ENCODE data around the gene ZDHHC14.
"Not testable (repeated sequence)": the region's sequence is repeated elsewhere in the genome, so short reads cannot be mapped to it uniquely, and the experiment has no call there.

ZDHHC14 gene

GRCh38 chr6:157675831-157676230, 294.8 kb downstream of the ZDHHC14 start:
- no peak for DNase-seq

DNA sequence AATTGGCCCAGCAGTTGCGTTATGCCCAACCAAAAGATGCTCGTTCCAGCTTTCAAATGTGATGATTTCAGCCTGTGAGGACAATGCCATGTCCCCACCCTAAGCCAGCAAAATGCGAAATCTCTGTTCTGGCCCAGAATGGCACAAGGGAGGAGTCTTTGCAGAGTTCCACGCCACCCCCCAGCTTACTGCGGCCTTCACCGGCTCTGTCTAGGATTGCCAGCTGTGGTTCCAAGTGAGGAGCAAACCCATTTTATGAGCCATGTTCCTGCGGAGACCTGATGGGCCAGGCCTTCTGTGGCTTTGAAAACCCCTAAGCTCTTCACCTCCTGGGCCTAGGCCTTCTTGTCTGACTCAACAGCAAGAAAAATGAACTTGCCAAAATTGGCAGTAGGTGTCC, 295.3 kb downstream of the ZDHHC14 start:
- DNase-seq, result no peak

DNA sequence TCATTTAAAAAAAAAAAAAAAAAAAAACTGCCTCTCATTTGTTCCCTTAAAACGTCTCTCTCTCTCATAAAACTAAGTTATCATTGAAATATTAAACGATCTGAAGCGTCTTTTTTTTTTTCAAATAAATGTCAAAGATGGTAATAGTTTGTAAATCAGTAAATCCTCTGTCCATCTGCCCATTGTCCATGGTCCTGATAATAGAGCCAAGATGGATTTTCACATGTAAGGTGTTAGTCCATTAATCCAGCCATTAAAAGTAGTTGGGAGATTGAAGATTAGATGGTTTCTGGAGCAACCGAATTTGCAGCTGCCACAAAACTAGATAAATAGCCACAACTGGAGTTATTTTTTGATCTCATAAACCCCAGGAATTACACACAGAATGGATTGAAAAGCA, 296.2 kb downstream of the ZDHHC14 start:
- DNase-seq, result no peak

- DNase-seq, result no peak
Measured at GRCh38 chr6:157679605-157680580, 298.9 kb downstream of the ZDHHC14 start.

GRCh38 chr6:157681041-157681650, 300.2 kb downstream of the ZDHHC14 start:
- DNase-seq, result no peak

DNA sequence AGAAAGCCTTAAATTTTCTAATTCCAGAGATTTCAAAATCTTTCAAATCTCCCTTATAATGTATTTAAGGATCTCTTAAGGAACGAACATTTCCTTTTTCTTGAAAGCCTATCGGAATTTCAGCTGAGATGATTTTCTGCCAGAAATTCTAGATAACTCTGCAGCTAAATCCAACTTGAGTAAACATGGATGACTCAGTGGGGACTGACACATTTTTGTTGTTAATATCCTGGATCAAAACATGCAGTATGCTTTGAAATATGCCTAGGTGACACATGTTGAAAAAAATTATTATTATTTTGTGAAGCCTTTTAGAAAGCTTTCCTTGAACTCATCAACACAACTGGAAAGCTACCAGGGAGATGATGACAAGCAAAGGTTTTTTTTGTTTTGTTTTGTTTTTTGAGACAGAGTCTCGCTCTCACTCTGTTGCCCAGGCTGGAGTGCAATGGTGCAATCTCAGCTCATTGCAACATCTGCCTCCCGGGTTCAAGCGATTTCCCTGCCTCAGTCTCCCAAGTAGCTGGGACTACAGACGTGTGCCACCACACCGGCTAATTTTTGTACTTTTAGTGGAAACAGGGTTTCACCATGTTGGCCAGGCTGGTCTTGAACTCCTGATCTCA, 302.0 kb downstream of the ZDHHC14 start:
- no peak for DNase-seq

GRCh38 chr6:157683707-157684106, 302.7 kb downstream of the ZDHHC14 start:
- DNase-seq, result no peak

DNA sequence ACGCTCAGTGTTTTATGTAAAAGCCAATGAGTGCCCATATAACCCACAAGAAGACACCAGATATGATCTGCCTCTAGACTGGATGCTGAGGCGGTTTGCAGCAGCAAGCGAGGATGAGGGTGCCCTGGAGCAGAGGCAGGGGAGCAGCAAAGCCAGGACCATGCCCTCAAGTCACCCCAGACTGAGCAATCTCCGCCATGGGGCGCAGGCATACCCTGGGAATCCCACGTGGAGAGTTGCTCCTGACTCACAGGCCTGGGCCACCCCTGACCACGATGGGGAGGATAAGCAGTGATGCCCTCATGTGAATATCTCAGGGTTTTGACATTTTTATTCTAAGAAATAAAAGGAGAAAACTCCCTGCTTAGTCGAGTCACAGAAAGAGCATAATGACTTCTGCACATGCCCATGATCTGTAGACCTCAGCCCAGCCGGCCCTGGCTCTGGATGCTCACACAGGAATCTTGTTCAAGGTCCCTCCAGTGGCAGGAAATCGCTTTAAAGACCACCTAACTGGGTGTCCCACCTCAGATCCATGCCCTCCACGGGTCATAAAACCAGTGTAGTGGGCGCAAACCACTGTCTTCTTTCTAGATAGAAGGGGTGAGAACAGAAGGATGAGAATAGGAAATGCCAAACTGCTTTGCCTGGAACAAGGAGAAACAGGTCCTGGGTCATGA, 303.8 kb downstream of the ZDHHC14 start:
- DNase-seq, result no peak

GRCh38 chr6:157685596-157686280, 304.7 kb downstream of the ZDHHC14 start:
- no peak for DNase-seq

GRCh38 chr6:157688275-157688959, 307.4 kb downstream of the ZDHHC14 start:
- no peak for DNase-seq

GRCh38 chr6:157688960-157689599, 308.1 kb downstream of the ZDHHC14 start:
- DNase-seq, result no peak

DNA sequence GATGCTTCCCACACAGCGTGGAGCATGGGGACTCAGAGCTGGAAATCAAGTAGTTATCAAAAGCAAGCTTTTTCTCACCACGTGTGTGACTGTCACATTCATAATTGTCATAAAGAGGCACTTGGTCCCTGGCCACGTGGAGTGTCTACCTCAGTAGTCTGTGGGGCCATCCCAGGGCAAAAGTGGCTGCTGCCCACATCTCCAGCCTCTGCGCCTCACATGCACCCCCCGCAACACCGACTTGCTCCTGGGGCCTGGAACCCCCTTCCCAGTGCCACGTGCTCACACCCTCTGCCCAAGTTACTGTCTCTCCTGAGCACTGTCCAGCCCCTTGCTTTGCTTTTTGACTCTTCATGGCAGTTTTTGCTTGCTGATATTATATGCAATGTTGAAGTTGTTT, 308.9 kb downstream of the ZDHHC14 start:
- no peak for DNase-seq

- no peak for DNase-seq
Measured at GRCh38 chr6:157690441-157691210, 309.6 kb downstream of the ZDHHC14 start.

GRCh38 chr6:157691621-157692020, 310.6 kb downstream of the ZDHHC14 start:
- DNase-seq, result not testable (repeated sequence)

GRCh38 chr6:157693867-157694266, 312.9 kb downstream of the ZDHHC14 start:
- DNase-seq, result no peak

DNA sequence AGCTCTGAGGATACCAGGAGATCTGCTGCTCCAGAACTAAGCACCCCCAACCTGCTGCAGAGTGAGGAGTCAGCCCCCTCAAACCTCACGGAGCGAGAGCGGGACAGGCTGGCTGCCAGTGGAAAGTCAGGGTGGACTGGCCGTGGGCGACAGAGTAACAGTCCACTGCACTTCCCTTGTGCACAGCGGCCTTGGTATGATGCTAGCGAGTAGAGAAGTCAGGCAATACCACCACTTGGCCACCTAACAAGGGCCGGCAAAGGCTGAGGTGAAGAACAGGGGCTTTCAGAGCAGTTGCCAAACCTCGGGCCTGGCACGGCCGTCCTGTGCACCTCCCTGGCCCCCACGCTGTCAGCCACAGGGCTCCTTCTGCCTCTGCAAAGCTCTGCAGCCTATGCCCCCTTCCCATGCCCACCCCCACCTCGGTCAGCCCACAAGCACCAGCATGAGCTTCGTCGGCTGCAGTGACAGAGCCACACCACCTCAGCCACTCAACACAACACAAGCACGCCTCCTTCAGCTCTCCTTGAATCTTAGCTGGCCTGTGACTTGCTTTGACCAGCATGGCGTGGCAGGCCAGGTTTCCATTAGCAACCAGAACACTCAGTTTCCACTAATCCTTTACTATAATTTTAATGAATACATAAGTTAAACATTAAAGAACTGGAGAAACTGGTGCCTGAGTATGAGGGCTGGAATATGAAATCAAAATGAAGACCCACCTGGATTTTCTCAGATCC, 314.5 kb downstream of the ZDHHC14 start:
- no peak for DNase-seq

GRCh38 chr6:157699777-157700636, 319.0 kb downstream of the ZDHHC14 start:
- DNase-seq, result no peak

- not testable (repeated sequence) for DNase-seq
Measured at GRCh38 chr6:157706351-157706750, 325.4 kb downstream of the ZDHHC14 start.

DNA sequence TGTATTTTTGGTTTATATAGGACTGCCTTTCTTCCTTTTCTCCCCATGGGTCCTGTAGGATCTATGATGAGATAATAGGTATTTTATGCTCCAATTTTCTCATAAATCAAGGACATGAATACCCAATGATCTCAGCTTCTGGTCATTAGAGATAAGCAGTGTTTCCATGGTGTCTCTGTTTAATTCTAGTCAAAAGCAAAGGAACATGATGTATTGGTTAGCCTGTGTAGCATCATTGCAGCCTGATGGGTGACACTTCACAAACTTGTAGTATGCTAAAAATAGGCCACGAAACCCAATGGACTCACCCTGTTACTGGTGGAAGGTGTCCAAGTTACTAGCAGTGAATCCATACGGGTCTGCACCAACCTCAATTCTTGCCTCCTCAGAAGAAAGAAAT, 325.9 kb downstream of the ZDHHC14 start:
- DNase-seq, result no peak
